ENCODE measurements around the gene LHCGR. TPM values are rescaled to one million over a fixed set of nuclear protein-coding genes. Genes with fewer than 3 reads are reported as not detected.

The LHCGR gene
- total RNA-seq, 4 donors from 2014 or later: 0.20 to 2.2 (median 1.5) TPM

- H3K4me3 ChIP-seq: no peak overlapping the region
- 90 to 100% methylated on average over 4 of the region's 4 CpGs for WGBS, 2 donors (ENCODE audit: low coverage in 1 of 2)
- no peaks in the 10 kb centered on the region for H3K27me3 ChIP-seq
- TF ChIP-seq EP300 (IDR thresholded peaks at IDR 0.05) (no peak), POLR2A (IDR thresholded peaks at IDR 0.05) (no peak), CTCF (IDR thresholded peaks at IDR 0.05) (no peak), POLR2AphosphoS5 (IDR thresholded peaks at IDR 0.05) (no peak)
- H3K9me3 ChIP-seq: no peaks in the 10 kb centered on the region
- ATAC-seq: no peak
- H3K36me3 ChIP-seq: no peaks in the 10 kb centered on the region
- no peak overlapping the region for H3K27ac ChIP-seq
- H3K4me1 ChIP-seq: peaks cover 0 to 4% (median 0%) of the 10 kb centered on the region in 3 donors
Observed at GRCh38 chr2:48771241-48772014, 15.9 kb upstream of the LHCGR start.

- ATAC-seq: no peak
Observed at GRCh38 chr2:48770181-48770580, 14.7 kb upstream of the LHCGR start.

GRCh38 chr2:48768669-48769068 lies 13.1 kb upstream of the LHCGR start:
- Histone ChIP-seq H3K27me3 (no peaks in the 10 kb centered on the region), H3K9me3 (no peaks in the 10 kb centered on the region), H3K36me3 (no peaks in the 10 kb centered on the region), H3K4me1 (no peaks in the 10 kb centered on the region), H3K27ac (no peak overlapping the region), H3K4me3 (no peak overlapping the region)
- ATAC-seq: no peak
- WGBS, 2 donors (ENCODE audit: low coverage in 1 of 2): 53% methylated on average over 2 of the region's 3 CpGs; no CpG with 5 or more reads in 1 of the 2 donors
- TF ChIP-seq POLR2A (IDR thresholded peaks at IDR 0.05): no peak
- no peak for TF ChIP-seq POLR2AphosphoS5 (IDR thresholded peaks at IDR 0.05)
- no peak for TF ChIP-seq EP300 (IDR thresholded peaks at IDR 0.05)
- no peak for TF ChIP-seq CTCF (IDR thresholded peaks at IDR 0.05)

More at GRCh38 chr2:48770181-48770580, 14.7 kb upstream of the LHCGR start:
- no peak overlapping the region for H3K27ac ChIP-seq
- no peaks in the 10 kb centered on the region for H3K27me3 ChIP-seq
- 80 to 100% methylated on average over 1 of the region's 1 CpG for WGBS, 2 donors (ENCODE audit: low coverage in 1 of 2)
- TF ChIP-seq POLR2AphosphoS5 (IDR thresholded peaks at IDR 0.05) (no peak), EP300 (IDR thresholded peaks at IDR 0.05) (no peak), POLR2A (IDR thresholded peaks at IDR 0.05) (no peak), CTCF (IDR thresholded peaks at IDR 0.05) (no peak)
- H3K36me3 ChIP-seq: no peaks in the 10 kb centered on the region
- H3K9me3 ChIP-seq: no peaks in the 10 kb centered on the region
- no peak overlapping the region for H3K4me3 ChIP-seq
- peaks cover 0 to 4% (median 0%) of the 10 kb centered on the region in 3 donors for H3K4me1 ChIP-seq

GRCh38 chr2:48767330-48767729 lies 11.8 kb upstream of the LHCGR start:
- ATAC-seq: no peak
- 72% methylated on average over 3 of the region's 8 CpGs; no CpG with 5 or more reads in 1 of the 2 donors for WGBS, 2 donors (ENCODE audit: low coverage in 1 of 2)
- H3K36me3 ChIP-seq: no peaks in the 10 kb centered on the region

More at GRCh38 chr2:48767330-48767729, 11.8 kb upstream of the LHCGR start:
- H3K9me3 ChIP-seq: peaks cover 0 to 6% (median 0%) of the 10 kb centered on the region in 3 donors
- no peaks in the 10 kb centered on the region for H3K4me1 ChIP-seq
- no peaks in the 10 kb centered on the region for H3K27me3 ChIP-seq
- H3K27ac ChIP-seq: no peak overlapping the region
- H3K4me3 ChIP-seq: no peak overlapping the region
- TF ChIP-seq POLR2A (IDR thresholded peaks at IDR 0.05): no peak
- TF ChIP-seq POLR2AphosphoS5 (IDR thresholded peaks at IDR 0.05): no peak
- no peak for TF ChIP-seq CTCF (IDR thresholded peaks at IDR 0.05)
- TF ChIP-seq EP300 (IDR thresholded peaks at IDR 0.05): no peak

Data from gastroesophageal sphincter (tissue), 4 donors.